A549 (cell line): ENCODE measurements around the gene THAP3.

Experiments used
- RAD21 ChIP-seq, 2 experiments: fragments of >200 bp in 1 of 2; sonication (Bioruptor Twin) in 1 of 2; formaldehyde crosslinking in 1 of 2; IDR thresholded peaks in 1 of 2; conservative IDR thresholded peaks in 1 of 2; 2 replicates in 1 of 2; 3 replicates in 1 of 2; pipeline ENCODE4 v1.6.1; 2012 to 2018; ENCODE audit warnings: inconsistent platforms in 1 of 2
- TF ChIP-seq, protein P1 (sequence below): fragments of >200 bp; sonication (Bioruptor Twin); formaldehyde crosslinking; IDR thresholded peaks from 3 replicates; pipeline ENCODE4 v1.5.1; 2016
- TF ChIP-seq, protein P2 (sequence below): fragments of 450-650 bp; IDR thresholded peaks from 2 replicates; pipeline ENCODE4 v1.6.1; 2014; ENCODE audit warnings: antibody characterized with exemption

DNA sequence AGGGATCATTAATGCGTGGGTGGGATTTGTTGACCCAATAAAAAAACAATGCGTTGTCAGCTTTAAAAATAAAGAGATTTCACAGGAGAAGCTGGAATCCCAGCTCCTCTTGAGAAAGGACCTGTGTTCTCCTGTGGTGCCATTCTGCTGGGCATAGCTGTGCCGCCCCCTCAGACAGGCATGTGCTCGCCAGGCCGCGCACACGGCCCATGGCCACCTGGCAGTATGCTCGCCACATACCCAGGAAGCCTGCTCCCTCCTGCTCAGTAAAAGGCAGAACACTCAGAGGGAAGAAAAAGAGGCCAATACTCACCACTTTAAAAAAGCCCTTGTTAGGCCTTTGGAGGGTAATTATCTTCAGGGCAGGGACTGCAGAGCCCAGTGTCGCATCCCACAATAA, 13.1 kb downstream of the THAP3 start:
- TF ChIP-seq RAD21 (conservative IDR thresholded peaks at IDR 0.05 in 1 of 2, IDR thresholded peaks at IDR 0.05 in 1 of 2): no peak
- TF ChIP-seq, protein P1, sequence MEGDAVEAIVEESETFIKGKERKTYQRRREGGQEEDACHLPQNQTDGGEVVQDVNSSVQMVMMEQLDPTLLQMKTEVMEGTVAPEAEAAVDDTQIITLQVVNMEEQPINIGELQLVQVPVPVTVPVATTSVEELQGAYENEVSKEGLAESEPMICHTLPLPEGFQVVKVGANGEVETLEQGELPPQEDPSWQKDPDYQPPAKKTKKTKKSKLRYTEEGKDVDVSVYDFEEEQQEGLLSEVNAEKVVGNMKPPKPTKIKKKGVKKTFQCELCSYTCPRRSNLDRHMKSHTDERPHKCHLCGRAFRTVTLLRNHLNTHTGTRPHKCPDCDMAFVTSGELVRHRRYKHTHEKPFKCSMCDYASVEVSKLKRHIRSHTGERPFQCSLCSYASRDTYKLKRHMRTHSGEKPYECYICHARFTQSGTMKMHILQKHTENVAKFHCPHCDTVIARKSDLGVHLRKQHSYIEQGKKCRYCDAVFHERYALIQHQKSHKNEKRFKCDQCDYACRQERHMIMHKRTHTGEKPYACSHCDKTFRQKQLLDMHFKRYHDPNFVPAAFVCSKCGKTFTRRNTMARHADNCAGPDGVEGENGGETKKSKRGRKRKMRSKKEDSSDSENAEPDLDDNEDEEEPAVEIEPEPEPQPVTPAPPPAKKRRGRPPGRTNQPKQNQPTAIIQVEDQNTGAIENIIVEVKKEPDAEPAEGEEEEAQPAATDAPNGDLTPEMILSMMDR: no peak
- TF ChIP-seq, protein P2, sequence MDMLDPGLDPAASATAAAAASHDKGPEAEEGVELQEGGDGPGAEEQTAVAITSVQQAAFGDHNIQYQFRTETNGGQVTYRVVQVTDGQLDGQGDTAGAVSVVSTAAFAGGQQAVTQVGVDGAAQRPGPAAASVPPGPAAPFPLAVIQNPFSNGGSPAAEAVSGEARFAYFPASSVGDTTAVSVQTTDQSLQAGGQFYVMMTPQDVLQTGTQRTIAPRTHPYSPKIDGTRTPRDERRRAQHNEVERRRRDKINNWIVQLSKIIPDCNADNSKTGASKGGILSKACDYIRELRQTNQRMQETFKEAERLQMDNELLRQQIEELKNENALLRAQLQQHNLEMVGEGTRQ: no peak
